SK-N-SH (cell line): ENCODE results near the gene PMM2. TPM values are rescaled to one million over a fixed set of nuclear protein-coding genes. Genes with fewer than 3 reads are reported as not detected.

ENCODE experiments used
- CTCF ChIA-PET: fragments of 300-600, 350-600 bp; formaldehyde crosslinking; extraction: SDS; loops from one replicate; lab custom pipeline; 2021; lab: Yijun Ruan, JAX
- POLR2A ChIA-PET: fragments of 350-600 bp; sonication (Branson Sonifier 250); formaldehyde crosslinking; extraction: SDS; loops from one replicate; lab custom pipeline; 2020; ENCODE audit warnings: antibody characterized with exemption, inconsistent platforms; lab: Yijun Ruan, JAX
- DNase-seq: peaks from one replicate; pipeline ENCODE4 v3.0.0; 2012
- H2AFZ ChIP-seq: fragments of 200-600 bp; sonication (generic); 2 replicates; pipeline ENCODE4 v1.8.1; 2016; ENCODE audit warnings: antibody characterized with exemption, mild to moderate bottlenecking, low read depth
- H3F3A ChIP-seq: fragments of 200-600 bp; sonication (generic); replicated peaks from 2 replicates; pipeline ENCODE3; 2016; ENCODE audit warnings: antibody characterized with exemption, mild to moderate bottlenecking; ENCODE audit not compliant: insufficient read depth
- H3K27ac ChIP-seq, 2 experiments: fragments of 200-500 bp in 1 of 2; fragments of 200-600 bp in 1 of 2; sonication (Bioruptor generic) in 1 of 2; sonication (generic), shearing (Covaris generic) in 1 of 2; 2 replicates each; pipeline versions ENCODE4 v1.5.1 to v1.6.1; 2014 to 2016; ENCODE audit warnings: low read depth in 2 of 2, inconsistent platforms in 1 of 2, low read length in 1 of 2, mild to moderate bottlenecking in 1 of 2, mixed read lengths in 1 of 2
- H3K27me3 ChIP-seq: fragments of 200-600 bp; sonication (generic), shearing (Covaris generic); 2 replicates; pipeline ENCODE4 v1.6.1; 2016; ENCODE audit warnings: mixed run types; ENCODE audit not compliant: insufficient read depth
- H3K36me3 ChIP-seq, 2 experiments: fragments of 200-500 bp in 1 of 2; fragments of 200-600 bp in 1 of 2; sonication (Bioruptor generic) in 1 of 2; sonication (generic) in 1 of 2; replicated peaks in 1 of 2; 2 replicates each; pipeline versions ENCODE3 to v1.5.1; 2014 to 2016; ENCODE audit warnings: low read length in 1 of 2, mild to moderate bottlenecking in 1 of 2; ENCODE audit not compliant: insufficient read depth in 2 of 2, control insufficient read depth in 1 of 2
- H3K4me1 ChIP-seq, 2 experiments: fragments of 200-500 bp in 1 of 2; fragments of 200-600 bp in 1 of 2; sonication (Bioruptor generic) in 1 of 2; sonication (generic), shearing (Covaris generic) in 1 of 2; 2 replicates each; pipeline versions ENCODE4 v1.5.1 to v1.6.1; 2014 to 2016; ENCODE audit warnings: low read depth in 1 of 2, low read length in 1 of 2, mixed run types in 1 of 2; ENCODE audit not compliant: insufficient read depth in 2 of 2, control insufficient read depth in 1 of 2
- H3K4me2 ChIP-seq: fragments of 200-600 bp; sonication (generic), shearing (Covaris generic); 2 replicates; pipeline ENCODE4 v1.6.1; 2017; ENCODE audit warnings: mixed run types
- H3K4me3 ChIP-seq, 2 experiments: fragments of 200-500 bp in 1 of 2; fragments of 200-600 bp in 1 of 2; sonication (Bioruptor generic) in 1 of 2; sonication (generic), shearing (Covaris generic) in 1 of 2; 2 replicates each; pipeline versions ENCODE4 v1.5.1 to v1.8.1; 2014 to 2016; ENCODE audit warnings: low read depth in 2 of 2, inconsistent platforms in 1 of 2, low read length in 1 of 2, mild to moderate bottlenecking in 1 of 2, mixed read lengths in 1 of 2, moderate library complexity in 1 of 2
- H3K79me2 ChIP-seq: fragments of 200-600 bp; sonication (generic); 2 replicates; pipeline ENCODE4 v1.8.1; 2017; ENCODE audit warnings: mild to moderate bottlenecking; ENCODE audit not compliant: insufficient read depth
- H3K9ac ChIP-seq: fragments of 200-600 bp; sonication (generic); 2 replicates; pipeline ENCODE4 v1.6.1; 2017; ENCODE audit warnings: mixed run types
- H3K9me2 ChIP-seq: fragments of 200-600 bp; sonication (generic); 2 replicates; pipeline ENCODE4 v1.6.1; 2017; ENCODE audit warnings: mixed run types
- H3K9me3 ChIP-seq: fragments of 200-600 bp; sonication (generic); 2 replicates; pipeline ENCODE4 v1.6.1; 2017; ENCODE audit warnings: mixed run types, mild to moderate bottlenecking, moderate library complexity
- H4K20me1 ChIP-seq: fragments of 200-600 bp; sonication (generic); 2 replicates; pipeline ENCODE4 v1.6.1; 2017; ENCODE audit warnings: mild to moderate bottlenecking, mixed run types; ENCODE audit not compliant: insufficient read depth
- EP300 ChIP-seq, 2 experiments: IDR thresholded peaks; 2 replicates each; pipeline versions ENCODE4 v1.4.0 to v1.6.1; 2012; ENCODE audit warnings: borderline replicate concordance in 1 of 2, low read depth in 1 of 2, low read length in 1 of 2
- EZH2phosphoT487 ChIP-seq: fragments of 200-600 bp; sonication (generic); IDR thresholded peaks from 2 replicates; pipeline ENCODE4 v1.6.1; 2017; ENCODE audit warnings: low read depth, mixed run types, mild to moderate bottlenecking, antibody characterized with exemption, moderate library complexity, borderline replicate concordance
- FOXJ3 ChIP-seq: sonication (generic); formaldehyde crosslinking; IDR thresholded peaks from 2 replicates; pipeline ENCODE4 v1.5.1; 2020; ENCODE audit warnings: mild to moderate bottlenecking, missing genetic modification reagents
- GATA2 ChIP-seq: sonication (generic); formaldehyde crosslinking; IDR thresholded peaks from 2 replicates; pipeline ENCODE4 v1.5.0; 2020; ENCODE audit warnings: mild to moderate bottlenecking, missing genetic modification reagents
- IRF3 ChIP-seq: fragments of 150-350 bp; IDR thresholded peaks from 2 replicates; pipeline ENCODE4 v1.6.1; 2016; ENCODE audit warnings: mild to moderate bottlenecking, low read depth, low read length
- RCOR1 ChIP-seq: fragments of 150-350 bp; IDR thresholded peaks from 2 replicates; pipeline ENCODE4 v1.6.1; 2017; ENCODE audit warnings: antibody characterized with exemption, low read length
- REST ChIP-seq: IDR thresholded peaks from 2 replicates; pipeline ENCODE4 v1.6.1; 2012; ENCODE audit warnings: mild to moderate bottlenecking, low read depth, low read length, moderate library complexity
- RXRA ChIP-seq: IDR thresholded peaks from 2 replicates; pipeline ENCODE4 v1.4.0; 2012; ENCODE audit warnings: low read depth, mild to moderate bottlenecking, borderline replicate concordance
- SMC3 ChIP-seq: IDR thresholded peaks from 2 replicates; pipeline ENCODE4 v1.6.1; 2012; ENCODE audit warnings: low read depth, low read length, improper control_type of control experiment
- TAF1 ChIP-seq: IDR thresholded peaks from 2 replicates; pipeline ENCODE4 v1.6.1; 2012; ENCODE audit warnings: low read depth, mild to moderate bottlenecking, low read length, moderate library complexity, borderline replicate concordance
- WGBS: methylation state at CpG from one replicate; pipeline ENCODE4 v1.1.6; 2017; ENCODE audit warnings: low lambda C conversion rate; 5-methylcytosine and 5-hydroxymethylcytosine counted together
- polyA plus RNA-seq, 3 experiments: library from polyadenylated mRNA; depleted of rRNA; stranded (reverse); fragments of >200 nt; gene quantifications; 2 replicates each; pipeline ENCODE4 v1.2.3, GENCODE V29; 2012

PMM2 gene
- polyA plus RNA-seq, 1 of the 3 experiments (the other 2 are of a cell fraction): 24.3 TPM

- no peaks in the 10 kb centered on the region for H3K9me3 ChIP-seq
- no peaks in the 10 kb centered on the region for H4K20me1 ChIP-seq
- no peak overlapping the region for H3K4me3 ChIP-seq
- WGBS: 82% methylated on average over 11 of the region's 18 CpGs
- TF ChIP-seq RCOR1 (no peak), TAF1 (no peak), EZH2phosphoT487 (no peak), FOXJ3 (CRISPR knock-in tag) (no peak), GATA2 (CRISPR knock-in tag) (no peak)
- no peaks in the 10 kb centered on the region for H3K36me3 ChIP-seq
- no peaks in the 10 kb centered on the region for H3F3A ChIP-seq
- no peak overlapping the region for H2AFZ ChIP-seq
- H3K4me1 ChIP-seq: peaks cover 0 to 3% of the 10 kb centered on the region in 2 experiments; a peak in 1 of 4 replicates
- POLR2A ChIA-PET: no interaction called here
- CTCF ChIA-PET: interaction anchor here (0.9 to 1.0 kb wide), 2 partner anchors 102 to 197 kb away, joined by 3 read pairs; no protein-coding TSS in a partner anchor
- H3K9ac ChIP-seq: no peak overlapping the region
- H3K9me2 ChIP-seq: no peaks in the 10 kb centered on the region
- H3K4me2 ChIP-seq: no peak overlapping the region
- no peaks in the 10 kb centered on the region for H3K79me2 ChIP-seq
- no peak overlapping the region for H3K27ac ChIP-seq
- no peak for DNase-seq
- no peaks in the 10 kb centered on the region for H3K27me3 ChIP-seq
These were observed 33.0 kb upstream of the PMM2 start for GRCh38 chr16:8764525-8765250.

GRCh38 chr16:8767176-8767575, 30.5 kb upstream of the PMM2 start:
- no peak for TF ChIP-seq RCOR1
- no peak for TF ChIP-seq IRF3
- no peak for TF ChIP-seq RXRA
- no peak for TF ChIP-seq REST
- no peak for TF ChIP-seq EP300 (IDR thresholded peaks at IDR 0.05; ENCODE audit: borderline replicate concordance in 1 of 2, low read depth in 1 of 2, low read length in 1 of 2)
- no peak for TF ChIP-seq GATA2 (CRISPR knock-in tag)
- TF ChIP-seq SMC3: no peak
- no peaks in the 10 kb centered on the region for H3K9me2 ChIP-seq
- H3F3A ChIP-seq: no peaks in the 10 kb centered on the region
- WGBS: 69% methylated on average over 8 of the region's 8 CpGs
- ChIA-PET CTCF (interaction anchor here (0.6 to 1.2 kb wide), 3 partner anchors 22 to 60 kb away, joined by 3 read pairs; no protein-coding TSS in a partner anchor), POLR2A (no interaction called here)
- no peaks in the 10 kb centered on the region for H3K36me3 ChIP-seq
- no peak overlapping the region for H3K4me2 ChIP-seq
- no peaks in the 10 kb centered on the region for H3K9me3 ChIP-seq
- H2AFZ ChIP-seq: no peak overlapping the region
- H3K4me3 ChIP-seq: no peak overlapping the region
- H3K4me1 ChIP-seq: peaks cover 0 to 3% of the 10 kb centered on the region in 2 experiments; a peak in 1 of 4 replicates
- H3K79me2 ChIP-seq: no peaks in the 10 kb centered on the region
- H3K9ac ChIP-seq: no peak overlapping the region
- no peak for DNase-seq
- no peaks in the 10 kb centered on the region for H4K20me1 ChIP-seq
- H3K27ac ChIP-seq: no peak overlapping the region
- no peaks in the 10 kb centered on the region for H3K27me3 ChIP-seq
